Endothelial cell (in vitro differentiated cells): ENCODE measurements around the gene C1orf146. TPM values are rescaled to one million over a fixed set of nuclear protein-coding genes. Genes with fewer than 3 reads are reported as not detected.

Experiments used
- DNase-seq: peaks from one replicate; pipeline ENCODE4 v3.0.0; 2021; ENCODE audit warnings: low spot score
- H3K27ac Mint-ChIP-seq: one replicate; pipeline ENCODE4 v1.8.0; 2021; ENCODE audit warnings: mixed read lengths, inconsistent platforms; ENCODE audit not compliant: unreplicated experiment
- H3K27me3 Mint-ChIP-seq: one replicate; pipeline ENCODE4 v1.8.0; 2021; ENCODE audit warnings: mild to moderate bottlenecking, moderate library complexity, mixed read lengths, inconsistent platforms; ENCODE audit not compliant: unreplicated experiment
- H3K36me3 Mint-ChIP-seq: one replicate; pipeline ENCODE4 v1.8.0; 2021; ENCODE audit warnings: mild to moderate bottlenecking, low read depth, mixed read lengths, inconsistent platforms; ENCODE audit not compliant: unreplicated experiment
- H3K4me1 Mint-ChIP-seq: one replicate; pipeline ENCODE4 v1.8.0; 2021; ENCODE audit warnings: mild to moderate bottlenecking, mixed read lengths, inconsistent platforms; ENCODE audit not compliant: unreplicated experiment
- H3K4me3 Mint-ChIP-seq: one replicate; pipeline ENCODE4 v1.8.0; 2021; ENCODE audit warnings: mild to moderate bottlenecking, mixed read lengths, inconsistent platforms; ENCODE audit not compliant: unreplicated experiment
- H3K9me3 Mint-ChIP-seq: one replicate; pipeline ENCODE4 v1.8.0; 2021; ENCODE audit warnings: mixed read lengths, inconsistent platforms; ENCODE audit not compliant: unreplicated experiment
- total RNA-seq: library from RNA; stranded (reverse); fragmentation: NEBNext Ultra II Directional; extraction: Animal tissue kit (Norgen Biotek cat#: 25700); gene quantifications from one replicate; pipeline ENCODE4 v1.2.1, GENCODE V29; 2021; ENCODE audit not compliant: unreplicated experiment
- TF ChIP-seq, protein P1 (sequence below): fragments of 200-600 bp; sonication (generic); IDR thresholded peaks from one replicate; pipeline ENCODE4 v1.5.0; 2021; ENCODE audit warnings: antibody characterized with exemption; ENCODE audit not compliant: unreplicated experiment

The C1orf146 gene
- total RNA-seq, 1 donor from 2014 or later = not detected

DNA sequence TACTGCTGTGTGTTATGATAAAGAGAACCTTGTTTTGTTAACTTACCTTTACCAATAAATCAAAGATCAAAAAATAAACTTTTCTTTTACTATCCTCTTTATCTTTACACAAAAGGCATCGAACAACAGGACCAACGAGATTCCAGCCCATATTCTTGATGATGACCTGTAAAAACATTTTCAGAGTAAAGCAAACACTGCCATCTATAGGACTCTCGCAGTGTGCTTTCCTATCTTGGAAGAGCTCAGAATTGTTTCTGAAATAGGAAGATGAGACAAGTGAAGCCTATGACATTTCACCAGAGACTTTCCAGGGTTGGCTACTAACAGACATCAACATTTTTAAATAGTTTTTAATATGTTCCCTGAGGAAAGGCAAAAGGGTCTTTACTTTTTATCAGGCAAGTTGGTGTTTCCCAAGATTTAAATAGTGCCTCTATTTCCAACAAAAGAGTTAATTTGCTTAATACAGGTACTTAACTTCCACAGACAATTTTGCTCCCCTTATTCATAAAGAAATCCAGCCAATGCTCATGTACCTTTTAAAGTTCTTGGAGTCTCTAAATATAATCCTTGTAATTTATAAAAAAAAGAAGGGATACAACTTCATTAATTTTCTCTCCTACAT, 73.8 kb downstream of the C1orf146 start:
- Mint-ChIP-seq H3K27ac (no peak overlapping the region), H3K9me3 (no peaks in the 10 kb centered on the region), H3K4me1 (no peaks in the 10 kb centered on the region), H3K4me3 (no peak overlapping the region), H3K27me3 (no peaks in the 10 kb centered on the region), H3K36me3 (peaks cover 9% of the 10 kb centered on the region)
- DNase-seq = peak; percentile 30
- TF ChIP-seq, protein P1, sequence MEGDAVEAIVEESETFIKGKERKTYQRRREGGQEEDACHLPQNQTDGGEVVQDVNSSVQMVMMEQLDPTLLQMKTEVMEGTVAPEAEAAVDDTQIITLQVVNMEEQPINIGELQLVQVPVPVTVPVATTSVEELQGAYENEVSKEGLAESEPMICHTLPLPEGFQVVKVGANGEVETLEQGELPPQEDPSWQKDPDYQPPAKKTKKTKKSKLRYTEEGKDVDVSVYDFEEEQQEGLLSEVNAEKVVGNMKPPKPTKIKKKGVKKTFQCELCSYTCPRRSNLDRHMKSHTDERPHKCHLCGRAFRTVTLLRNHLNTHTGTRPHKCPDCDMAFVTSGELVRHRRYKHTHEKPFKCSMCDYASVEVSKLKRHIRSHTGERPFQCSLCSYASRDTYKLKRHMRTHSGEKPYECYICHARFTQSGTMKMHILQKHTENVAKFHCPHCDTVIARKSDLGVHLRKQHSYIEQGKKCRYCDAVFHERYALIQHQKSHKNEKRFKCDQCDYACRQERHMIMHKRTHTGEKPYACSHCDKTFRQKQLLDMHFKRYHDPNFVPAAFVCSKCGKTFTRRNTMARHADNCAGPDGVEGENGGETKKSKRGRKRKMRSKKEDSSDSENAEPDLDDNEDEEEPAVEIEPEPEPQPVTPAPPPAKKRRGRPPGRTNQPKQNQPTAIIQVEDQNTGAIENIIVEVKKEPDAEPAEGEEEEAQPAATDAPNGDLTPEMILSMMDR = peak; percentile 40

Other genes starting within 250 kb of the C1orf146 start
- gene EPHX4, start 187.9 kb upstream of the C1orf146 start, total RNA-seq = 3.2 TPM
- 0.31 TPM for gene SETSIP, start 142.5 kb upstream of the C1orf146 start, total RNA-seq
- gene BTBD8, start 137.6 kb upstream of the C1orf146 start, total RNA-seq = 4.0 TPM
- 14.9 TPM for gene GLMN, start 81.1 kb downstream of the C1orf146 start, total RNA-seq
- gene RPAP2, start 81.1 kb downstream of the C1orf146 start, total RNA-seq = 30.0 TPM